Measurements from ENCODE around the gene PLXDC1.

DNA sequence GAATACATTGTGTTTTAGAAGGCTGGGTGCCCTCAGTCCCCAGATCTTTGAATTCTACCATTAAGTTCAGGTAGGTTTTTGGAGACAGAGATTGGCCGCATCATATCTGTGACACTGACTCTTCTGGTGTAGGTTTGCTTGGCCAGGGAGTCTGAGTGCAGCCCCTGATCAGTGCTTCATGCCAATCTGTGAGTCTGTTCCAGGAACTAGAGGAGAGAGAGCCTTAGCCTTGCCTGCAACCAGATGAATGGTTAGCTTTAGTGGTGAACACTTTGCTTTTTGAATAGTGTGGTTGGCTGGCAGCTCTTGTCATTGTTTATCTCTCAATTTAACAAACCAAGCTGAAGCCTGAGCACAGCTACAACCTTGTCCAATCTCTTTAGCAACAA lies 87.8 kb downstream of the PLXDC1 start:
- TF ChIP-seq, protein P1, sequence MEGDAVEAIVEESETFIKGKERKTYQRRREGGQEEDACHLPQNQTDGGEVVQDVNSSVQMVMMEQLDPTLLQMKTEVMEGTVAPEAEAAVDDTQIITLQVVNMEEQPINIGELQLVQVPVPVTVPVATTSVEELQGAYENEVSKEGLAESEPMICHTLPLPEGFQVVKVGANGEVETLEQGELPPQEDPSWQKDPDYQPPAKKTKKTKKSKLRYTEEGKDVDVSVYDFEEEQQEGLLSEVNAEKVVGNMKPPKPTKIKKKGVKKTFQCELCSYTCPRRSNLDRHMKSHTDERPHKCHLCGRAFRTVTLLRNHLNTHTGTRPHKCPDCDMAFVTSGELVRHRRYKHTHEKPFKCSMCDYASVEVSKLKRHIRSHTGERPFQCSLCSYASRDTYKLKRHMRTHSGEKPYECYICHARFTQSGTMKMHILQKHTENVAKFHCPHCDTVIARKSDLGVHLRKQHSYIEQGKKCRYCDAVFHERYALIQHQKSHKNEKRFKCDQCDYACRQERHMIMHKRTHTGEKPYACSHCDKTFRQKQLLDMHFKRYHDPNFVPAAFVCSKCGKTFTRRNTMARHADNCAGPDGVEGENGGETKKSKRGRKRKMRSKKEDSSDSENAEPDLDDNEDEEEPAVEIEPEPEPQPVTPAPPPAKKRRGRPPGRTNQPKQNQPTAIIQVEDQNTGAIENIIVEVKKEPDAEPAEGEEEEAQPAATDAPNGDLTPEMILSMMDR (IDR thresholded peaks at IDR 0.05; ENCODE audit: low read depth, low read length, poor library complexity, severe bottlenecking) = no peak
- TF ChIP-seq EZH2phosphoT487 (IDR thresholded peaks at IDR 0.05; ENCODE audit: borderline replicate concordance, low read length) = no peak
